Caki2 (cell line): ENCODE results near the gene KHDRBS2. TPM values are rescaled to one million over a fixed set of nuclear protein-coding genes. Genes with fewer than 3 reads are reported as not detected.
A peak's percentile ranks its signal among the peaks of the same experiment; 100 is the strongest.

Experiments
- DNase-seq: peaks from one replicate; pipeline ENCODE4 v3.0.0-alpha.2; 2015; ENCODE audit warnings: low read depth
- in situ Hi-C: cut with HindIII; loops from 2 replicates; pipeline ENCODE4 v1.10.0; 2016; ENCODE audit warnings: low sequenced_read_pairs, low pct_unique_long_range_greater_than_20kb, mixed read lengths
- total RNA-seq: library from RNA; depleted of rRNA; stranded (reverse); fragments of >200 nt; shearing (Covaris generic); gene quantifications from 2 replicates; pipeline ENCODE4 v1.2.3, GENCODE V29; 2014; ENCODE audit warnings: low replicate concordance

KHDRBS2 gene
- total RNA-seq, 1 experiment from 2014 or later = not detected

DNA sequence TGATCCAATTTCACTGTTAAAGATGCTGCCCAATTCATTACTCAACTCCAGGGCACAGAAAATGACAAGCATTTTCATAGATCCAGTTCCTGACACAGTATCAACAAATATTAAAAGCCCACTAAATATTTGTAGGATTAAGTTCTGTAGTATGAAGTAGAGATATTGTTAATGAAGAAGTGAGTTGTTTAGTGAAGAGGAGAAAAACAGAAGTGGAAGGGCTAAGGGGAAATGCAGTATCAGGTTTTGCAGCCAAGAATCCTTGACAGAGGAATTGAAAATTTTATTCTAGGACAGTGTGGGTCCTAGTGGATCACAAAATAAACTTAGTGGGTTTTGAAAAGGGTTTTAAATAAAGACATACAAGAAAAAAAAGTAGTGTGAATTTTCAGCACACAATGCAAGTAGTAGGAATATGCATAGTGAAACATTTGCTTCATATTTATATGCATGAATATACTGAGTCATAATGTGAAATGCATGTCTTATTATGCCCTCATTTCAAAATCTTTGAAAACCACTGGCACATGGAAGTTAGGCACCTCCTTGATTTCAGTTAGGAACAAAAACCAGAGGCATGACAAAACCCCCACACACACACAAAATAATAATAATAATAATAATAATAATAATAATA lies 338.6 kb downstream of the KHDRBS2 start:
- in situ Hi-C loops = no loop called here
- DNase-seq = no peak

- in situ Hi-C loops = no loop called here
Observed at GRCh38 chr6:61940919-61941318, 345.1 kb downstream of the KHDRBS2 start.

DNA sequence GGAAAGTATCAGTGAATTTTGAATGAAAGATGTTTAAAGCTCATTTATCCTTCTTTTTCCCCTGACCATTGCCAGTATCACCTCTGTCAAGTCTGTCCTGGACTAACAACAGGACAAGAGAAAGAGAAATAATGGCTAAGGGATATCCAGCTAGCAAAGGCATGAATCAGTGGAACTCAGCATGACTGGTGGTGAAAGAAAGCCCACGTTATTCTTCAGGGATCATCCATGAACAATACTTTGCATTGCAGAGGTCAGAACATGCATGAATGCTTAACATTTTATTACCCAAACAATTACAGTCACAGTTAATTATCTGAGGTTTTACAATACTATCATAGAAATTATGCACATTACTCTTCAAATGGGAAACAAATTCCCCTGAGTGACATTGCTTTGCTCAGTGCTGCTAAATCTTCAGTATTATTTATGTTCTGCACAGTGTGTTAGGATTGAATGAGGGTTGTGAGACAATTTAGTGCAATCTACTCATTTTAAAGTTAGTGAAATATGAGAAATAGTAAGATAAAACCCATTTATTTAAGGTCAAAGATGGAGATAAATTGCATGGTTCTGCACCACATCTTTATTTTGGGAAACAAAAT lies 350.7 kb downstream of the KHDRBS2 start:
- in situ Hi-C loops = no loop called here
- DNase-seq = no peak

More at GRCh38 chr6:61940919-61941318, 345.1 kb downstream of the KHDRBS2 start:
- no peak for DNase-seq

GRCh38 chr6:61909486-61909885 lies 376.5 kb downstream of the KHDRBS2 start:
- no peak for DNase-seq
- in situ Hi-C loops = no loop called here

DNA sequence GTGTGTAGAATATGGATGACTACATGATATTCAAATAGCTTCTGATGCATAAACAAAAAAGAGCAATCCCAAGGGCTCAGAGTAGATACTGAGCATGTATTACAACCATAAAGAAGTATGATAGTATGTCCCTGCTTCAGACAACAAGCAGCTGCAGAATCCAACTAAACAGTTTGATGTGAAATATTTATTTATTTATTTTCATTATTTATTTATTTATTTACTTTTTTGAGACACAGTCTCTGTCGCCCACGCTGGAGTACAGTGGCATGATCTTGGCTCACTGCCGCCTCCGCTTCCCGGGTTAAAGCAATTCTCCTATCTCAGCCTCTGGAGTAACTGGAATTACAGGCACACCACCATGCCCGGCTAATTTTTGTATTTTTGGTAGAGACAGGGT lies 384.3 kb downstream of the KHDRBS2 start:
- in situ Hi-C loops = no loop called here

DNA sequence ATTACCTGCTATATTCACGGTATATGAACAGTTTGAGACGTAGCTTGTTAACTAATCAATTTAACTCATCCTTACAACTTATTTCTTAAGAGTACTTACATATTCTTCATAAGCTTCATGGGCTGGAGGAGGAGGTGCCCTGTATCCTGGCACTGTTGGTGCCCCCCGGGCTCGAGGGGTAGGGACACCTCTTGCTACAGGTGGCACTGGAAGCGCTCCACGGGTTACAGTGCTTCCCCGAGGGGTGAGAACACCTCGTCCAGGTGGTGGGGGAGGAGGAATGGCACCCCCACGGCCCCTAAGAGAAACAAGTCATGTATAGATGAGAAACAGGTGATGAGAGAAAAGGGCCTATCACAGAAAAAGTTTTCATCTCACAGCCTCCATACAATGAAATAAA lies 391.5 kb downstream of the KHDRBS2 start:
- in situ Hi-C loops = no loop called here
- no peak for DNase-seq

More for the DNA sequence above, 384.3 kb downstream of the KHDRBS2 start:
- DNase-seq = no peak

- in situ Hi-C loops = no loop called here
- DNase-seq = no peak
Observed at GRCh38 chr6:61887423-61887822, 398.6 kb downstream of the KHDRBS2 start.

DNA sequence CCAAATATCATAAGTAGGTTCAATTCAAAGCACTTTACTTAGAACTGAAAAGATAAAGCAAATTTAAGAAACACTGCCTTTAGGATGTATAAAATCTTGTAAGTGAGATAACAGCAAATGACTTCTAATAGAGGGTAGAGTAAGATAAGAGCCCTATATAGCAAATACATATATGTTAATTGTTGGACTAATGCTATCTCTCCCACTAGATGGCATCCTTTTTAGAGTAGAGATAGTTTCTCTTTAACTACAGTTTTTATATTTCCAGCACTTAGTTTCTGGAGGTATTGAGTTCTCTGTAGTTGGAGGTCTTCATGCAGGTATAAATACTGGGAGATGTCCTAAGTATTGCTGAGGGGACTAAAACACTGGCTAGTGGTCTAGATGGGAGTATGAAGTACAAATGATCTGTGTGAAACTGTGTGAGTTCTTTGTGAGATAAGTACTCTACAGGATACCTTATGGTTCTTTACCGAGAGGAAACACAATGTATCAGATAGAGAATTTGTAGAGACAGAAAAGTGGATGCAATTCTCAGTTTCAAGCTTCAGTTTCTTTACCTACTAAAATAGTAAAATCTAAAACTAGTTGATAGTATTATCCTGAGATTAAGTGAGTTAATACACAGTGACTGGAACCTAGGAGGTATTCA lies 399.3 kb downstream of the KHDRBS2 start:
- in situ Hi-C loops = no loop called here
- peak; percentile 10 for DNase-seq

- in situ Hi-C loops = no loop called here
- DNase-seq = no peak
Observed at GRCh38 chr6:61869632-61870400, 416.2 kb downstream of the KHDRBS2 start.

DNA sequence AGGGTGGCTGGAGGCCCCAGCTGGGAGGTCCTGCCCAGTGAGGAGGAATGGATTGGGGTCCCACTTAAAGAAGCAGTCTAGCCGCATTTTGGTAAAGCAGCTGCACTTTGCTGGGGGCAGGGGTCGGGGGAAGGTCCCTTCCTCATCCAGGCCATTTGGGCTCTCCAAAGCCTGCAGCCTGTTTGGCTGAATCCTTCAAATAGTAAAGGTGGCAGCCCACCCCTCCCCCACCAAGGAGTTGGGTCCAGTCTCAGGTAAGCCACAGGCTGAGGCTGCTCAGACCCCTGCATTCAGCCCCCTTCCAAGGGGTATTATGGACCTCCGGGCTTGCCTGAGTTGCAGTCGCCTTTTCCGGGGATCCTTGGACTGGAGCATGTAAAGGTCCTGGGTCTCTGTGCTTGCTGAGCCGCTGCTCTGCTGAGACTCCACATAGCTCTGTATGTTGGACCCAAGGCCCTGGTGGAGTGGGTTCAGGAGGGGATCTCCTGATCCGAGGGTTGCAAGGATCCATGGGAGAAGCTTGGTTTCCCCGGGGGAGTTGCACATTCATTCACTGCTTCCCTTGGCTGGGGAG lies 417.4 kb downstream of the KHDRBS2 start:
- DNase-seq = no peak
- in situ Hi-C loops = no loop called here

- in situ Hi-C loops = no loop called here
- DNase-seq = no peak
Observed at GRCh38 chr6:61867635-61868034, 418.4 kb downstream of the KHDRBS2 start.

- in situ Hi-C loops = no loop called here
- DNase-seq = no peak
Observed at GRCh38 chr6:61857541-61857940, 428.5 kb downstream of the KHDRBS2 start.

- in situ Hi-C loops = no loop called here
- DNase-seq = peak; percentile 16
Observed at GRCh38 chr6:61841958-61842357, 444.1 kb downstream of the KHDRBS2 start.

DNA sequence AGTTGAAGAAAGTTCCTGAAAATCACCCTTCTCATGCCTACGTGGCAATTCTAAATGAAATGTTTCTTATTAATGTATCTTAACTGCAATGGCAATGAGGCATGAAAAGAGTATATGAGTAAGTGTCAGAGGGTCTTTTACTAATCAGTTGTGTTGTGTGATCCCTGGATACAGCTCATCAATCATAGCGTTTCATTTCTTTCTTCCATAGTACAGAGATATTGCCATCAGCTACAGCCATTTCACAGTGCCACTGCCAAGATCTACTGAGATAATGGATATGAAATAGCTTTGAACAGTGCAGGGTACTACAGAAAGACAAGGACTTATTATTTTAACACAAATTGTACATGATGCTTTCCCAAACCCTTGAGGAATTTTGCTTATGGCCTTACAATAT lies 450.8 kb downstream of the KHDRBS2 start:
- DNase-seq = no peak

GRCh38 chr6:61833176-61833755 lies 452.8 kb downstream of the KHDRBS2 start:
- in situ Hi-C loops = no loop called here
- DNase-seq = no peak

More for the DNA sequence above, 450.8 kb downstream of the KHDRBS2 start:
- in situ Hi-C loops = no loop called here

- no peak for DNase-seq
- in situ Hi-C loops = no loop called here
Observed at GRCh38 chr6:61817716-61818115, 468.3 kb downstream of the KHDRBS2 start.

- no peak for DNase-seq
- in situ Hi-C loops = no loop called here
Observed at GRCh38 chr6:61810047-61810446, 476.0 kb downstream of the KHDRBS2 start.

- DNase-seq = peak; percentile 28
- in situ Hi-C loops = no loop called here
Observed at GRCh38 chr6:61809004-61809595, 476.9 kb downstream of the KHDRBS2 start.
